HCT116 (cell line): ENCODE data around the gene SLC34A3. TPM values are rescaled to one million over a fixed set of nuclear protein-coding genes. Genes with fewer than 3 reads are reported as not detected.
A peak's percentile ranks its signal among the peaks of the same experiment; 100 is the strongest.

Experiments
- ATAC-seq: fragments of 200-7000 bp; cut with Tn5 transposase; 2 replicates; pipeline ENCODE4 v1.9.1; 2020; ENCODE audit warnings: mild to moderate bottlenecking, moderate library complexity
- BruUV-seq: library from RNA; stranded (reverse); fragments of 400-500 nt; replicated peaks from 2 replicates; lab custom pipeline; 2021; lab: Mats Ljungman, UMichigan
- CTCF ChIA-PET: fragments of 300-600 bp; sonication (Branson Sonifier 250); formaldehyde crosslinking; loops from one replicate; lab custom pipeline; 2021; ENCODE audit warnings: antibody characterized with exemption; lab: Charles Lee
- POLR2A ChIA-PET: fragments of 300-600, 350-600 bp; sonication (Branson Sonifier 250); formaldehyde crosslinking; loops from one replicate; lab custom pipeline; 2021; ENCODE audit warnings: antibody characterized with exemption; lab: Charles Lee
- RAD21 ChIA-PET, 2 experiments: fragments of 300-600 bp; sonication (Branson Sonifier 250); formaldehyde crosslinking; loops; one replicate each; lab custom pipeline; 2023; ENCODE audit warnings: low total read pairs in 2 of 2; ENCODE audit not compliant: uncharacterized antibody in 2 of 2, unreplicated experiment in 2 of 2, low non-redundant PET in 1 of 2; lab: Charles Lee
- DNase-seq: peaks from one replicate; pipeline ENCODE4 v3.0.0-alpha.2; 2010; ENCODE audit warnings: low read depth, low spot score
- H2AFZ ChIP-seq: fragments of 200-600 bp; shearing (Covaris generic), sonication (generic); 2 replicates; pipeline ENCODE4 v1.6.1; 2017; ENCODE audit warnings: low read depth, mixed run types, mixed read lengths, antibody characterized with exemption, low read length; ENCODE audit not compliant: poor library complexity, severe bottlenecking
- H3K27ac ChIP-seq: 2 replicates; pipeline ENCODE4 v1.5.1; 2012; ENCODE audit warnings: low read depth, low read length
- H3K27me3 ChIP-seq: fragments of 200-600 bp; sonication (generic); 2 replicates; pipeline ENCODE4 v1.6.1; 2016; ENCODE audit warnings: mixed run types, low read length, mixed read lengths; ENCODE audit not compliant: insufficient read depth
- H3K36me3 ChIP-seq, 2 experiments: fragments of 200-500 bp in 1 of 2; fragments of 200-600 bp in 1 of 2; sonication (Bioruptor generic) in 1 of 2; sonication (generic) in 1 of 2; 2 replicates each; pipeline versions ENCODE4 v1.5.1 to v1.6.1; 2014 to 2016; ENCODE audit warnings: low read length in 2 of 2, inconsistent platforms in 1 of 2, mixed read lengths in 1 of 2, mixed run types in 1 of 2; ENCODE audit not compliant: insufficient read depth in 2 of 2, control insufficient read depth in 1 of 2
- H3K4me1 ChIP-seq, 2 experiments: fragments of 200-600 bp in 1 of 2; sonication (generic) in 1 of 2; 2 replicates each; pipeline versions ENCODE4 v1.5.1 to v1.6.1; 2012 to 2017; ENCODE audit warnings: low read length in 2 of 2, inconsistent platforms in 1 of 2, mild to moderate bottlenecking in 1 of 2, mixed read lengths in 1 of 2, mixed run types in 1 of 2, moderate library complexity in 1 of 2; ENCODE audit not compliant: insufficient read depth in 2 of 2, control insufficient read depth in 1 of 2
- H3K4me2 ChIP-seq: fragments of 200-600 bp; sonication (generic); 2 replicates; pipeline ENCODE4 v1.6.1; 2017; ENCODE audit warnings: mixed run types, low read length, mixed read lengths
- H3K4me3 ChIP-seq, 2 experiments: fragments of 200-600 bp in 1 of 2; sonication (generic) in 1 of 2; replicated peaks in 1 of 2; 2 replicates each; pipeline ENCODE4 v1.5.1; 2011 to 2016; ENCODE audit warnings: low read length in 2 of 2, control low read depth in 1 of 2, low read depth in 1 of 2, mild to moderate bottlenecking in 1 of 2, mixed read lengths in 1 of 2, mixed run types in 1 of 2
- H3K79me2 ChIP-seq: fragments of 200-600 bp; sonication (generic); 2 replicates; pipeline ENCODE4 v1.6.1; 2017; ENCODE audit warnings: mild to moderate bottlenecking, mixed run types, low read length, moderate library complexity, mixed read lengths; ENCODE audit not compliant: insufficient read depth
- H3K9ac ChIP-seq: fragments of 200-600 bp; sonication (generic); 2 replicates; pipeline ENCODE4 v1.6.1; 2016; ENCODE audit warnings: low read length, mixed read lengths
- H3K9me2 ChIP-seq: fragments of 200-600 bp; sonication (generic), shearing (Covaris generic); 2 replicates; pipeline ENCODE4 v1.6.1; 2017; ENCODE audit warnings: mixed run types, mild to moderate bottlenecking, moderate library complexity; ENCODE audit not compliant: insufficient read depth
- H3K9me3 ChIP-seq, 2 experiments: fragments of 200-500 bp in 1 of 2; fragments of 200-600 bp in 1 of 2; sonication (Bioruptor generic) in 1 of 2; sonication (generic) in 1 of 2; 2 replicates each; pipeline ENCODE4 v1.6.1; 2014 to 2017; ENCODE audit warnings: low read length in 2 of 2, mixed read lengths in 2 of 2, inconsistent platforms in 1 of 2, low read depth in 1 of 2, mild to moderate bottlenecking in 1 of 2, mixed run types in 1 of 2, moderate library complexity in 1 of 2; ENCODE audit not compliant: control insufficient read depth in 1 of 2, insufficient read depth in 1 of 2
- H4K20me1 ChIP-seq: fragments of 200-600 bp; sonication (generic), shearing (Covaris generic); 2 replicates; pipeline ENCODE4 v1.6.1; 2017; ENCODE audit warnings: mixed run types, mild to moderate bottlenecking, moderate library complexity; ENCODE audit not compliant: insufficient read depth
- ATF3 ChIP-seq: IDR thresholded peaks from 2 replicates; pipeline ENCODE4 v1.6.1; 2012
- EZH2 ChIP-seq: fragments of 200-600 bp; sonication (generic); IDR thresholded peaks from 2 replicates; pipeline ENCODE4 v1.6.1; 2017; ENCODE audit warnings: antibody characterized with exemption, mixed run types
- FOSL1 ChIP-seq: IDR thresholded peaks from 2 replicates; pipeline ENCODE4 v1.6.1; 2012; ENCODE audit warnings: low read depth
- REST ChIP-seq: IDR thresholded peaks from 2 replicates; pipeline ENCODE4 v1.6.1; 2012; ENCODE audit warnings: low read depth
- SIN3A ChIP-seq: IDR thresholded peaks from 2 replicates; pipeline ENCODE4 v1.6.1; 2012; ENCODE audit warnings: low read depth
- ZFX ChIP-seq: fragments of 450-650 bp; IDR thresholded peaks from 2 replicates; pipeline ENCODE4 v1.6.1; 2017
- intact Hi-C: fragments of 100-400 bp; cut with micrococcal nuclease; formaldehyde crosslinking; loops from 2 replicates; pipeline ENCODE4 v1.10.0; 2022
- total RNA-seq: library from RNA; stranded (reverse); gene quantifications from one replicate; pipeline ENCODE4 v1.2.1, GENCODE V29; 2021; ENCODE audit not compliant: unreplicated experiment

Gene SLC34A3
- total RNA-seq, 1 experiment from 2014 or later, result 0.15 TPM

GRCh38 chr9:137241490-137242268 lies 11.0 kb downstream of the SLC34A3 start:
- CTCF ChIA-PET, result interaction anchor here (0.6 to 1.9 kb wide), 6 partner anchors 12 to 212 kb away, joined by 3 to 10 read pairs (median 4); partner anchors contain the start of gene MAN1B1
- TSS peak; percentile 74 for BruUV-seq

More at GRCh38 chr9:137241490-137242268, 11.0 kb downstream of the SLC34A3 start:
- Histone ChIP-seq H3K27me3 (no peaks in the 10 kb centered on the region), H3K79me2 (peaks cover 40% of the 10 kb centered on the region), H3K9ac (peak overlapping the region; percentile 93), H3K36me3 (peaks cover 11 to 21% of the 10 kb centered on the region in 2 experiments), H3K27ac (peak overlapping the region; percentile 96), H3K4me1 (peaks cover 29 to 55% of the 10 kb centered on the region in 2 experiments), H3K4me2 (peak overlapping the region; percentile 98), H3K9me2 (no peaks in the 10 kb centered on the region), H2AFZ (no peak overlapping the region), H4K20me1 (peaks cover 21% of the 10 kb centered on the region; the same call in 1 of the 2 replicates), H3K4me3 (peak overlapping the region; percentile 85 to 96), H3K9me3 (no peaks in the 10 kb centered on the region)
- ATAC-seq (peak; percentile 14), DNase-seq (no peak)
- TF ChIP-seq EZH2 (no peak), SIN3A (no peak), ATF3 (no peak), REST (no peak), FOSL1 (no peak), ZFX (peak; percentile 33; the same call in 1 of the 2 replicates)
- RAD21 ChIA-PET, result interaction anchor here in 1 of 2 experiments (0.6 kb wide), 1 partner anchor 45 kb away, joined by 4 read pairs; no protein-coding TSS in a partner anchor
- intact Hi-C loops, result loop anchor here (1.0 kb wide), 2 partner anchors 14 to 41 kb away; partner anchors contain the start of genes NELFB and TPRN
- POLR2A ChIA-PET, result interaction anchor here (0.7 to 1.9 kb wide), 22 partner anchors 8 to 195 kb away, joined by 3 to 39 read pairs (median 6); partner anchors contain the start of genes ANAPC2, MAN1B1, NELFB and RNF224
